Measurements from ENCODE around the gene MX1.

MX1 gene

GRCh38 chr21:41446586-41446985 lies 20.5 kb downstream of the MX1 start:
- no peaks in the 10 kb centered on the region for H3K27me3 ChIP-seq (replicated peaks in 2 of 5; ENCODE audit: control insufficient read depth in 4 of 5, insufficient read depth in 5 of 5, low read length in 4 of 5)
- H3K4me1 ChIP-seq (ENCODE audit: control extremely low read depth in 1 of 4, control insufficient read depth in 4 of 4, insufficient read depth in 4 of 4, low read length in 3 of 4): no peaks in the 10 kb centered on the region
- H3K27ac ChIP-seq (ENCODE audit: insufficient read depth in 1 of 2, low read depth in 1 of 2, low read length in 2 of 2, poor library complexity in 1 of 2, severe bottlenecking in 2 of 2): no peak overlapping the region
- H3K9me3 ChIP-seq (ENCODE audit: control extremely low read depth in 1 of 5, control insufficient read depth in 4 of 5, insufficient read depth in 2 of 5, low read depth in 1 of 5, low read length in 4 of 5): no peaks in the 10 kb centered on the region
- DNase-seq: no peak
- ChIA-PET CTCF (interaction anchor here (1.7 kb wide), 1 partner anchor 13 kb away, joined by 4 read pairs; no protein-coding TSS in a partner anchor), POLR2A (no interaction called here)
- H3K4me3 ChIP-seq (ENCODE audit: control insufficient read depth in 1 of 7, extremely low read depth in 1 of 7, insufficient read depth in 4 of 7, low read depth in 2 of 7, low read length in 6 of 7): no peak overlapping the region
- WGBS (ENCODE audit: insufficient coverage): 97% methylated on average over 4 of the region's 4 CpGs
- peaks cover 0 to 36% (median 13%) of the 10 kb centered on the region in 4 experiments for H3K36me3 ChIP-seq (ENCODE audit: control insufficient read depth in 4 of 4, insufficient read depth in 4 of 4, low read length in 3 of 4)

GRCh38 chr21:41447356-41447755 lies 21.3 kb downstream of the MX1 start:
- Histone ChIP-seq H3K9me3 (ENCODE audit: control extremely low read depth in 1 of 5, control insufficient read depth in 4 of 5, insufficient read depth in 2 of 5, low read depth in 1 of 5, low read length in 4 of 5) (no peaks in the 10 kb centered on the region), H3K27me3 (replicated peaks in 2 of 5; ENCODE audit: control insufficient read depth in 4 of 5, insufficient read depth in 5 of 5, low read length in 4 of 5) (no peaks in the 10 kb centered on the region), H3K4me3 (ENCODE audit: control insufficient read depth in 1 of 7, extremely low read depth in 1 of 7, insufficient read depth in 4 of 7, low read depth in 2 of 7, low read length in 6 of 7) (no peak overlapping the region), H3K4me1 (ENCODE audit: control extremely low read depth in 1 of 4, control insufficient read depth in 4 of 4, insufficient read depth in 4 of 4, low read length in 3 of 4) (no peaks in the 10 kb centered on the region), H3K27ac (ENCODE audit: insufficient read depth in 1 of 2, low read depth in 1 of 2, low read length in 2 of 2, poor library complexity in 1 of 2, severe bottlenecking in 2 of 2) (no peak overlapping the region), H3K36me3 (ENCODE audit: control insufficient read depth in 4 of 4, insufficient read depth in 4 of 4, low read length in 3 of 4) (peaks cover 0 to 32% (median 12%) of the 10 kb centered on the region in 4 experiments)
- DNase-seq: no peak
- 91% methylated on average over 2 of the region's 3 CpGs for WGBS (ENCODE audit: insufficient coverage)
- POLR2A ChIA-PET: no interaction called here
- CTCF ChIA-PET: interaction anchor here (1.7 kb wide), 1 partner anchor 12 kb away, joined by 4 read pairs; no protein-coding TSS in a partner anchor

GRCh38 chr21:41449613-41450012 lies 23.6 kb downstream of the MX1 start:
- Histone ChIP-seq H3K9me3 (ENCODE audit: control extremely low read depth in 1 of 5, control insufficient read depth in 4 of 5, insufficient read depth in 2 of 5, low read depth in 1 of 5, low read length in 4 of 5) (no peaks in the 10 kb centered on the region), H3K4me1 (ENCODE audit: control extremely low read depth in 1 of 4, control insufficient read depth in 4 of 4, insufficient read depth in 4 of 4, low read length in 3 of 4) (no peaks in the 10 kb centered on the region), H3K27me3 (replicated peaks in 2 of 5; ENCODE audit: control insufficient read depth in 4 of 5, insufficient read depth in 5 of 5, low read length in 4 of 5) (no peaks in the 10 kb centered on the region), H3K36me3 (ENCODE audit: control insufficient read depth in 4 of 4, insufficient read depth in 4 of 4, low read length in 3 of 4) (peaks cover 0 to 28% (median 4%) of the 10 kb centered on the region in 4 experiments), H3K27ac (ENCODE audit: insufficient read depth in 1 of 2, low read depth in 1 of 2, low read length in 2 of 2, poor library complexity in 1 of 2, severe bottlenecking in 2 of 2) (no peak overlapping the region), H3K4me3 (ENCODE audit: control insufficient read depth in 1 of 7, extremely low read depth in 1 of 7, insufficient read depth in 4 of 7, low read depth in 2 of 7, low read length in 6 of 7) (no peak overlapping the region)
- POLR2A ChIA-PET: no interaction called here
- no peak for DNase-seq
- 67% methylated on average over 3 of the region's 5 CpGs for WGBS (ENCODE audit: insufficient coverage)
- CTCF ChIA-PET: interaction anchor here (1.5 to 2.8 kb wide), 2 partner anchors 10 to 166 kb away, joined by 4 to 9 read pairs; no protein-coding TSS in a partner anchor

GRCh38 chr21:41451753-41452676 lies 26.0 kb downstream of the MX1 start:
- Histone ChIP-seq H3K36me3 (ENCODE audit: control insufficient read depth in 4 of 4, insufficient read depth in 4 of 4, low read length in 3 of 4) (peaks cover 0 to 20% (median 0%) of the 10 kb centered on the region in 4 experiments), H3K27ac (ENCODE audit: insufficient read depth in 1 of 2, low read depth in 1 of 2, low read length in 2 of 2, poor library complexity in 1 of 2, severe bottlenecking in 2 of 2) (no peak overlapping the region), H3K27me3 (replicated peaks in 2 of 5; ENCODE audit: control insufficient read depth in 4 of 5, insufficient read depth in 5 of 5, low read length in 4 of 5) (no peaks in the 10 kb centered on the region), H3K4me3 (ENCODE audit: control insufficient read depth in 1 of 7, extremely low read depth in 1 of 7, insufficient read depth in 4 of 7, low read depth in 2 of 7, low read length in 6 of 7) (no peak overlapping the region), H3K4me1 (ENCODE audit: control extremely low read depth in 1 of 4, control insufficient read depth in 4 of 4, insufficient read depth in 4 of 4, low read length in 3 of 4) (no peaks in the 10 kb centered on the region), H3K9me3 (ENCODE audit: control extremely low read depth in 1 of 5, control insufficient read depth in 4 of 5, insufficient read depth in 2 of 5, low read depth in 1 of 5, low read length in 4 of 5) (no peaks in the 10 kb centered on the region)
- DNase-seq: no peak
- ChIA-PET CTCF (interaction anchor here (0.6 to 1.1 kb wide), 2 partner anchors 8 to 172 kb away, joined by 3 read pairs; no protein-coding TSS in a partner anchor), POLR2A (no interaction called here)
- 100% methylated on average over 8 of the region's 16 CpGs for WGBS (ENCODE audit: insufficient coverage)

- 100% methylated on average over 3 of the region's 3 CpGs for WGBS (ENCODE audit: insufficient coverage)
- POLR2A ChIA-PET: no interaction called here
- CTCF ChIA-PET: interaction anchor here (1.2 kb wide), 1 partner anchor 171 kb away, joined by 3 read pairs; no protein-coding TSS in a partner anchor
- Histone ChIP-seq H3K9me3 (ENCODE audit: control extremely low read depth in 1 of 5, control insufficient read depth in 4 of 5, insufficient read depth in 2 of 5, low read depth in 1 of 5, low read length in 4 of 5) (no peaks in the 10 kb centered on the region), H3K27me3 (replicated peaks in 2 of 5; ENCODE audit: control insufficient read depth in 4 of 5, insufficient read depth in 5 of 5, low read length in 4 of 5) (no peaks in the 10 kb centered on the region), H3K27ac (ENCODE audit: insufficient read depth in 1 of 2, low read depth in 1 of 2, low read length in 2 of 2, poor library complexity in 1 of 2, severe bottlenecking in 2 of 2) (no peak overlapping the region), H3K4me1 (ENCODE audit: control extremely low read depth in 1 of 4, control insufficient read depth in 4 of 4, insufficient read depth in 4 of 4, low read length in 3 of 4) (no peaks in the 10 kb centered on the region), H3K36me3 (ENCODE audit: control insufficient read depth in 4 of 4, insufficient read depth in 4 of 4, low read length in 3 of 4) (peaks cover 0 to 22% (median 0%) of the 10 kb centered on the region in 4 experiments), H3K4me3 (ENCODE audit: control insufficient read depth in 1 of 7, extremely low read depth in 1 of 7, insufficient read depth in 4 of 7, low read depth in 2 of 7, low read length in 6 of 7) (no peak overlapping the region)
- DNase-seq: no peak
Measured at GRCh38 chr21:41453198-41453597, 27.2 kb downstream of the MX1 start.

- Histone ChIP-seq H3K4me1 (ENCODE audit: control extremely low read depth in 1 of 4, control insufficient read depth in 4 of 4, insufficient read depth in 4 of 4, low read length in 3 of 4) (no peaks in the 10 kb centered on the region), H3K4me3 (ENCODE audit: control insufficient read depth in 1 of 7, extremely low read depth in 1 of 7, insufficient read depth in 4 of 7, low read depth in 2 of 7, low read length in 6 of 7) (no peak overlapping the region), H3K36me3 (ENCODE audit: control insufficient read depth in 4 of 4, insufficient read depth in 4 of 4, low read length in 3 of 4) (peaks cover 0 to 28% (median 0%) of the 10 kb centered on the region in 4 experiments), H3K9me3 (ENCODE audit: control extremely low read depth in 1 of 5, control insufficient read depth in 4 of 5, insufficient read depth in 2 of 5, low read depth in 1 of 5, low read length in 4 of 5) (no peaks in the 10 kb centered on the region), H3K27ac (ENCODE audit: insufficient read depth in 1 of 2, low read depth in 1 of 2, low read length in 2 of 2, poor library complexity in 1 of 2, severe bottlenecking in 2 of 2) (no peak overlapping the region), H3K27me3 (replicated peaks in 2 of 5; ENCODE audit: control insufficient read depth in 4 of 5, insufficient read depth in 5 of 5, low read length in 4 of 5) (no peaks in the 10 kb centered on the region)
- WGBS (ENCODE audit: insufficient coverage): 50% methylated on average over 2 of the region's 3 CpGs
- no peak for DNase-seq
- CTCF ChIA-PET: interaction anchor here (1.2 kb wide), 1 partner anchor 171 kb away, joined by 3 read pairs; no protein-coding TSS in a partner anchor
- POLR2A ChIA-PET: no interaction called here
Measured at GRCh38 chr21:41453761-41454160, 27.7 kb downstream of the MX1 start.

- POLR2A ChIA-PET: no interaction called here
- Histone ChIP-seq H3K36me3 (ENCODE audit: control insufficient read depth in 4 of 4, insufficient read depth in 4 of 4, low read length in 3 of 4) (peaks cover 0 to 18% (median 0%) of the 10 kb centered on the region in 4 experiments), H3K27ac (ENCODE audit: insufficient read depth in 1 of 2, low read depth in 1 of 2, low read length in 2 of 2, poor library complexity in 1 of 2, severe bottlenecking in 2 of 2) (no peak overlapping the region), H3K9me3 (ENCODE audit: control extremely low read depth in 1 of 5, control insufficient read depth in 4 of 5, insufficient read depth in 2 of 5, low read depth in 1 of 5, low read length in 4 of 5) (no peaks in the 10 kb centered on the region), H3K27me3 (replicated peaks in 2 of 5; ENCODE audit: control insufficient read depth in 4 of 5, insufficient read depth in 5 of 5, low read length in 4 of 5) (no peaks in the 10 kb centered on the region), H3K4me3 (ENCODE audit: control insufficient read depth in 1 of 7, extremely low read depth in 1 of 7, insufficient read depth in 4 of 7, low read depth in 2 of 7, low read length in 6 of 7) (no peak overlapping the region), H3K4me1 (ENCODE audit: control extremely low read depth in 1 of 4, control insufficient read depth in 4 of 4, insufficient read depth in 4 of 4, low read length in 3 of 4) (no peaks in the 10 kb centered on the region)
- WGBS (ENCODE audit: insufficient coverage): 100% methylated on average over 5 of the region's 6 CpGs
- no peak for DNase-seq
- CTCF ChIA-PET: interaction anchor here (0.9 to 6.8 kb wide), 3 partner anchors 10 to 176 kb away, joined by 3 to 101 read pairs (median 5); no protein-coding TSS in a partner anchor
Measured at GRCh38 chr21:41458121-41458520, 32.1 kb downstream of the MX1 start.
